HL-60 (cell line): Measurements from ENCODE around the gene RPL19.

Experiments used
- CTCF ChIP-seq: IDR thresholded peaks from one replicate; pipeline ENCODE4 v1.5.1; 2011; ENCODE audit warnings: low read length, control low read depth, inconsistent platforms; ENCODE audit not compliant: insufficient read depth
- POLR2AphosphoS5 ChIP-seq: IDR thresholded peaks from 2 replicates; pipeline ENCODE4 v1.6.1; 2012; ENCODE audit warnings: low read depth
- TF ChIP-seq, protein P1 (sequence below): IDR thresholded peaks from 2 replicates; pipeline ENCODE4 v1.6.1; 2012; ENCODE audit warnings: low read depth; ENCODE audit not compliant: insufficient replicate concordance

DNA sequence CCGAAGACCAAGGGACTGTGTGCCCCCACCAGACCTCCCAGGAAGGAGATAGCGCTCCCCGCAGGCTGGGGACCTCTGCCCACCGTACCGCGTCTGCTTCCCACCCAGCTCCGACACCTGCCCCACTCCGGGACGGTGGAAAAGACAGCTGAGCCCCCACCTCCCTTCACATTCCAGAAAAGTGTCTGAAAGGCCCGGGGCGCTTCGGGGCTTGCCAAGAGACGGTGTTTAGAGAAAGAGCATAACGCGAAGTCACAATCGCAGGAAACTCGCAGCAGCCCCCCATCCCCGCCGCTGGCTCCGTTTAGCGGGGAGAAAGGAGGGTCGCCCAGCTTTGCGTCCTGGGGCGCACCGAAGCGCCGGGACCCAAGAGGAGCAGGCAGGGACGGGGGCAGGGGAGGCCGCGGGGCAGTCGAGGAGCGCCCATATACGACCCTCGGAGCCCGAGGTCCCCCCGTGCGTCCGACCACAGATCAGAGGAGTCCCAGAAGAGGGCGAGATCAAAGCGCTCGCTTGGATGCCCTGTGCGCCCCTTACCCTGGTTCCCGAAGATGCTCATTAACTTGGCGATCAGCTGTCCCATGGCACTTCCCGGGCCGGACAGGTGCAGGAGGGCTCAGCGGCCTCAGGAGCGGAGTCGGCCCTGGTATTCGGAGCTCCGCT, 34.8 kb upstream of the RPL19 start:
- TF ChIP-seq CTCF, result no peak
- TF ChIP-seq POLR2AphosphoS5, result no peak
- TF ChIP-seq, protein P1, sequence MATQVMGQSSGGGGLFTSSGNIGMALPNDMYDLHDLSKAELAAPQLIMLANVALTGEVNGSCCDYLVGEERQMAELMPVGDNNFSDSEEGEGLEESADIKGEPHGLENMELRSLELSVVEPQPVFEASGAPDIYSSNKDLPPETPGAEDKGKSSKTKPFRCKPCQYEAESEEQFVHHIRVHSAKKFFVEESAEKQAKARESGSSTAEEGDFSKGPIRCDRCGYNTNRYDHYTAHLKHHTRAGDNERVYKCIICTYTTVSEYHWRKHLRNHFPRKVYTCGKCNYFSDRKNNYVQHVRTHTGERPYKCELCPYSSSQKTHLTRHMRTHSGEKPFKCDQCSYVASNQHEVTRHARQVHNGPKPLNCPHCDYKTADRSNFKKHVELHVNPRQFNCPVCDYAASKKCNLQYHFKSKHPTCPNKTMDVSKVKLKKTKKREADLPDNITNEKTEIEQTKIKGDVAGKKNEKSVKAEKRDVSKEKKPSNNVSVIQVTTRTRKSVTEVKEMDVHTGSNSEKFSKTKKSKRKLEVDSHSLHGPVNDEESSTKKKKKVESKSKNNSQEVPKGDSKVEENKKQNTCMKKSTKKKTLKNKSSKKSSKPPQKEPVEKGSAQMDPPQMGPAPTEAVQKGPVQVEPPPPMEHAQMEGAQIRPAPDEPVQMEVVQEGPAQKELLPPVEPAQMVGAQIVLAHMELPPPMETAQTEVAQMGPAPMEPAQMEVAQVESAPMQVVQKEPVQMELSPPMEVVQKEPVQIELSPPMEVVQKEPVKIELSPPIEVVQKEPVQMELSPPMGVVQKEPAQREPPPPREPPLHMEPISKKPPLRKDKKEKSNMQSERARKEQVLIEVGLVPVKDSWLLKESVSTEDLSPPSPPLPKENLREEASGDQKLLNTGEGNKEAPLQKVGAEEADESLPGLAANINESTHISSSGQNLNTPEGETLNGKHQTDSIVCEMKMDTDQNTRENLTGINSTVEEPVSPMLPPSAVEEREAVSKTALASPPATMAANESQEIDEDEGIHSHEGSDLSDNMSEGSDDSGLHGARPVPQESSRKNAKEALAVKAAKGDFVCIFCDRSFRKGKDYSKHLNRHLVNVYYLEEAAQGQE, result no peak
